CD4-positive, alpha-beta T cell treated with Interleukin-6 for 4 hours (primary cell): Measurements from ENCODE around the gene MARCKSL1.
A peak's percentile ranks its signal among the peaks of the same experiment; 100 is the strongest.

Experiments used
- DNase-seq: peaks from one replicate; pipeline ENCODE4 v3.0.0-alpha.2; 2020; ENCODE audit warnings: mixed read lengths

MARCKSL1 gene

GRCh38 chr1:32352831-32353383 lies 16.9 kb upstream of the MARCKSL1 start:
- no peak for DNase-seq

- no peak for DNase-seq
These were observed 16.3 kb upstream of the MARCKSL1 start for GRCh38 chr1:32352239-32352745.

GRCh38 chr1:32351399-32352238 lies 15.6 kb upstream of the MARCKSL1 start:
- DNase-seq: peak; percentile 96

GRCh38 chr1:32350785-32351398 lies 14.9 kb upstream of the MARCKSL1 start:
- no peak for DNase-seq

- no peak for DNase-seq
These were observed 13.2 kb upstream of the MARCKSL1 start for GRCh38 chr1:32349211-32349708.

GRCh38 chr1:32346532-32347157 lies 10.6 kb upstream of the MARCKSL1 start:
- DNase-seq: no peak

- DNase-seq: peak; percentile 68
These were observed 9.3 kb upstream of the MARCKSL1 start for GRCh38 chr1:32345289-32345827.

GRCh38 chr1:32342704-32343103 lies 6.7 kb upstream of the MARCKSL1 start:
- DNase-seq: no peak

- no peak for DNase-seq
These were observed 5.9 kb upstream of the MARCKSL1 start for GRCh38 chr1:32341971-32342370.

- no peak for DNase-seq
These were observed 5.2 kb upstream of the MARCKSL1 start for GRCh38 chr1:32341186-32341757.

GRCh38 chr1:32339363-32339978 lies 3.4 kb upstream of the MARCKSL1 start:
- no peak for DNase-seq

GRCh38 chr1:32338637-32339145 lies 2.7 kb upstream of the MARCKSL1 start:
- no peak for DNase-seq

GRCh38 chr1:32337855-32338636 lies 2.0 kb upstream of the MARCKSL1 start:
- DNase-seq: peak; percentile 21

- peak; percentile 42 for DNase-seq
These were observed 1.1 kb upstream of the MARCKSL1 start for GRCh38 chr1:32336963-32337675.

GRCh38 chr1:32336591-32336932 lies 529 bp upstream of the MARCKSL1 start:
- no peak for DNase-seq

- no peak for DNase-seq
These were observed 571 bp downstream of the MARCKSL1 start for GRCh38 chr1:32335535-32335789.

GRCh38 chr1:32334864-32335534 lies 1.0 kb downstream of the MARCKSL1 start:
- DNase-seq: peak; percentile 80

GRCh38 chr1:32334274-32334861 lies 1.7 kb downstream of the MARCKSL1 start:
- no peak for DNase-seq

GRCh38 chr1:32333251-32333963 lies 2.6 kb downstream of the MARCKSL1 start:
- DNase-seq: no peak
